ENCODE data around the gene SLC35E4.
A peak's percentile ranks its signal among the peaks of the same experiment; 100 is the strongest.
"Not testable (repeated sequence)": the region's sequence is repeated elsewhere in the genome, so short reads cannot be mapped to it uniquely, and the experiment has no call there.

The SLC35E4 gene

DNA sequence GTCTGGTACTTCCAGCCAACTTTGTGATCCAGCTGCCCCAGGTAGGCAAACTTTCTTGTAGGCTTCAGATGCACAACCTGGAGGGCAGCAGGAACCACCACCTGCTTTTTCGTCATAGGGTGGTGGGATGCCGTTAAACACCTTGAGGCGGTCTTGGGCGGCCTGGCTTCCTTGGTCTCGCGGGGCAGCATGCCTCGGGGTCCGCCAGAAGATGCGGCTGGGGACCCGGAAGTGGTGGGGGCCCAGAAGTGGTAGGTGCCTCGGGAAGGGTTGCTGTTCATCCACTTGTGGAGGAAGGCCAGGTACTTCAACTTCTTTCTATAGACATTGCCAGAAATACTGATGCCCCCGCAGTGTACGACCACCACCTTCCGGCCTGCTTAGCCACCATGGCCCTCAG, 18.8 kb downstream of the SLC35E4 start:
- no peak for DNase-seq

GRCh38 chr22:30655532-30655931, 20.0 kb downstream of the SLC35E4 start:
- no peak for DNase-seq

- DNase-seq, result no peak
Measured at GRCh38 chr22:30662040-30662439, 26.5 kb downstream of the SLC35E4 start.

GRCh38 chr22:30664798-30665197, 29.2 kb downstream of the SLC35E4 start:
- no peak for DNase-seq

DNA sequence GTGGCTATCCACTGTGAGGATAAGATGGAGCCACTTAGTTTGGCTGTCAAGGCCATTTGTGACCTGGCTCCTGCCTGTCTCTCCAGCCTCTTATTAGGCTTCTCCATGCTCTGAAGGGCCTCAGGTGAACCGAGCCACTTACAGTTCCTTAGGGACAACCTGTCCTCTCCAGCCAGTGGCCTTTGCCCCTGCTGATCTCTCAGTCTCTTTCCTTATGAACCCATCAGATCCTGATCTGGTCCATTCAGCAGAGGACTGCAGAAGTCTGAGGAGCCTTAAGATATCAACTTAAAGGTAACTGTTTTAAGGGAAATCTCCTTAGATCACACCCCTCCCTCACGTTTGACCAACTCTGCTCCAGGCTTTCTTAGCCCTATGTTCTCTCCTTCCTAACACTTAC, 29.7 kb downstream of the SLC35E4 start:
- DNase-seq, result no peak

DNA sequence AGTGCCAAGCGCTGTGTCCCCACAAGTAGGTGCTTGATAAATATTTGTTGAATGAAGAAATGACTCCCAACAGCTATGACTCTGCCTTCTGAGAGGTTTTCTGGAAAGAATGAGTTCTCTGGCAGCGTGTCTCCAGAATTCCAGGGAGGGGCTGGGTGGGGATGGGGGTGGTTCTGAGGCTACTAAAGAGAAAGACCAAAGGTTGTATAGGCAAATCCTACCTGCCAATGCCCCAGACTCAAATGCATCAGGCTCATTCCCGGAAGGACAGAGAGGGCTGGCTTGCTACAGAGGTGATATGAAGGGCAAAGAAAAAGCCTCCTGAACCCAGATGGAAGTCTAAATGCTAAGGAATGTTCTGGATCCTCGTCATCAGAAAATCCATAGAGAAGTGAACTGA, 30.2 kb downstream of the SLC35E4 start:
- no peak for DNase-seq

- DNase-seq, result no peak
Measured at GRCh38 chr22:30667107-30667493, 31.5 kb downstream of the SLC35E4 start.

DNA sequence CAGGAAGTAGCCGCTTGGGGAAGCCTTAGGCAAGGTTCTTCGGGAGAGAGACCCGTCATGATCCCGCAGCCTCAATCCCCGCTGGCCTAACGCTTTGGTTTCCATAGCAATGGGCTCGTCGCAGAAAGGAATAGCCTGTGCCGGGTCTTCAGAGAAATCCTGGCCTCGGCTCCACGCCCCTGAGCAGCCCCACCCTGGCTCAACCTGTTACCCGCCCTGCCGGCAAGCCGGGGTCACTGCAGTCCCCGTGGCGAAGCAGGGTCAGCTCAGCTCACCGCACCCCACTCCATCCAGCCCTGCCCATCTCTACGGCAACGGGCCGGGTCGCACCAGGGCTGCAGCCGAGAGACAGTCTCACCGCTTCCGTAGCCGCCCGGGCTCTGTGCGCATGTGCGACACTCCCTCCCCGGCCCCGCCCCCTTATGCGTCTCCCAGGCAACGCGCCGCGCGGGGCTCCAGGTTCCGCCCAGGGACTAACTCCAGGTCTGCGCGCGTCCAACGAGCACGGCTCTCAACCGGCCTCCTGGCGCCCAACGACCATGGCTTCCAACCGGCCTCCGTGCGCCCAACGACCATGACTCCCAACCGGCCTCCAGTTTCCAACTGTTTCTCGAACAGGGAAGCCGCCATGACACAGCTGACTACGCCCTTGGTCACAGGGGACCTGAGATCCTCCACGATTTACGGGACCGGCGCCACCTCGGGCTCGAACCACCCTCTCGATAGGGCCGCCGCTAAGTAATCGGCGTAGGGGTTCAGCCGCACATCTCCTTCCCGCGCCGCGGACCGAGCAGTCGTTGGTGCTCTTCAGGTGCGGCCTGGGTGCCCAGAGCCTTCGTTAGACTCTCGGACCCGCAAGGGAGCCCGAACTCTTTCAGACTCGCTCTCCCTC, 32.2 kb downstream of the SLC35E4 start, which contains the start of gene DUSP18:
DUSP18 (minus strand) TSS at position 382 of the 892 bp plus-strand sequence. CDS start 3,872 bp downstream, outside the sequence.
- peak; percentile 95 for DNase-seq

- DNase-seq, result no peak
Measured at GRCh38 chr22:30668386-30668710, 32.8 kb downstream of the SLC35E4 start.

GRCh38 chr22:30671071-30671470, 35.5 kb downstream of the SLC35E4 start:
- no peak for DNase-seq

DNA sequence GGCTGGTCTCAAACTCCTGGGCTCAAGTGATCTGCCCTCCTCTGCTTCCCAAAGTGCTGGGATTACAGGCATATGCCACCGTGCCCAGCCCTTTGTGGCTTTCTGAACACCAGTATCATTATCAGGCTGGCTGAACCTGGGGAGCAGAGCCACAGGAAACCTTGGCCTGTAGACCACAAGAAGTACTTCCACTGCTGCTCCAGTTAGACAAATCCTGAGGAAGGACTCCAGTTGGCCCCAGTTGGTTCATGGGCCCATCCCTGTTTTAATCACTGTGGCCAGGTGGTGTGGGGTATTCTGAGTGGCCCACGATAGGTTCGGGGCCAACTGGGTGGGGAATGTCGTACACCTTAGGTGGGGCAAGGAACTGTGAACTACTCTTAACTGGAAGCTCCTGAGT, 37.6 kb downstream of the SLC35E4 start:
- DNase-seq, result no peak

GRCh38 chr22:30674482-30674881, 38.9 kb downstream of the SLC35E4 start:
- DNase-seq, result no peak

GRCh38 chr22:30675436-30675835, 39.9 kb downstream of the SLC35E4 start:
- DNase-seq, result no peak

DNA sequence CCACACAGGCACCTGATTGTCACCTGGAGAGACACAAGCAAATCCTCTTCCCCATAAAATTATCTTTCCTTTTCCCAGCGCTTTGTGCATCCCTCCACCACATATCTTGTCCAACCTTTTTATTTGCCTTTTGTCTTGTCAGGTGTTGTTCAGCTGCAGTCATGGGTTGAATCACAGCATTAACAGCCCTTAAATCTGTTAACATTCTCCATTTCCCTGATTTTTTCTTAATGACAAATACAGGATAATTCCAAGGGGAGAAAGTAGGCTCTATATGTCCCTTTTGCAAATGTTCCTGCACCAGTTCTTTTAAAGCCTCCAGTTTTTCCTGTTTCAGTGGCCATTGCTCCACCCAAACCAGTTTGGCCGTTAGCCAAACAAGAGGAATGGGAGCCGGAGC, 41.0 kb downstream of the SLC35E4 start:
- not testable (repeated sequence) for DNase-seq

GRCh38 chr22:30679895-30680690, 44.5 kb downstream of the SLC35E4 start:
- not testable (repeated sequence) for DNase-seq

- DNase-seq, result no peak
Measured at GRCh38 chr22:30680991-30681770, 45.6 kb downstream of the SLC35E4 start.

- DNase-seq, result no peak
Measured at GRCh38 chr22:30681831-30682230, 46.2 kb downstream of the SLC35E4 start.

GRCh38 chr22:30685178-30685577, 49.6 kb downstream of the SLC35E4 start:
- no peak for DNase-seq

GRCh38 chr22:30687358-30687757, 51.8 kb downstream of the SLC35E4 start:
- no peak for DNase-seq

GRCh38 chr22:30689622-30690021, 54.0 kb downstream of the SLC35E4 start:
- DNase-seq, result no peak

DNA sequence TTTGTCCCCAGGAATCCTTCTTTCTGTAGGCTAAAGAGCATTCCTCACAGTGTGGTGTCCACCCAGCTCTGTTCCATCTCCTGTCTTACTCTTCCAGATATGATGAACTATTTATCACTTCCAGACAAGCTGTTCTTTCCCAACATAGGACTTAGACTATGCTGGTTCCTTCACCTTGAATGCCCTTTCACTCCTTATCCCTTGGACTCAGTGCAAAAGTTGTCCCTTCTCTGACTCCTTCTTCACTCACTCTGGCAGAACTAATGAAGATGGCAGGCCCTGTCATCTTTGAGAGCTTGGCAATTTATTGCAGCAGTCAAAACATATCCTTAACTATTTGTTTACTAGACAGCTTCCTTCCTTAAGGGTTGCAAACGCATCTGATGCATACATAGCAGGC, 55.6 kb downstream of the SLC35E4 start:
- no peak for DNase-seq

DNA sequence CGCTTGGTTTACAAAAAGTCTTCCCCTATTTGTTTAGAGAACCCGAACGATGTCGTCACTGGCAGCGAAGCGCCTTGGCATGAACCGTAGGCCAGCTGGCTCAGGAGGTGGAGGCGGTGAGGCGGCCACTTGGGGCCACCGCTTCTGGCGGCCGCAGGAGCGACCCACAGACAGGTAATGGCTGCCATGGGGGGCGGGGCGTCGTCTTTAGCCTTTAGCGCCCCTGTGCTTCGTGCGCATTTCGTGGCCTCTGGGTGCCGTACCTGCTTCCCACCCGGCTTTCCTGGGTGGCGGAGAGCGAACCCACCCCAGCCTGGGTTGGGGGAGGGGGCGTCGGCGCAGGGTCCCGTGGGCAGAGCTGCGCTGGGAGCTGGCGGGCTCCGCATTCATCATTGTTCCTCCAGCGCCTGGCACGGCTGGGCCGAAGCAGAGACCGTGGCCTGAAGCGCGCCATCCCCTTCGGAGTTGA, 58.6 kb downstream of the SLC35E4 start:
- peak; percentile 29 for DNase-seq
